GM19023 (cell line): ENCODE measurements around the gene ACTN4.

Experiments used
- ATAC-seq: cut with Tn5 transposase; IDR thresholded peaks from one replicate; pipeline ENCODE4 v1.9.1; 2021; ENCODE audit warnings: mild to moderate bottlenecking, moderate library complexity; ENCODE audit not compliant: unreplicated experiment

Gene ACTN4

DNA sequence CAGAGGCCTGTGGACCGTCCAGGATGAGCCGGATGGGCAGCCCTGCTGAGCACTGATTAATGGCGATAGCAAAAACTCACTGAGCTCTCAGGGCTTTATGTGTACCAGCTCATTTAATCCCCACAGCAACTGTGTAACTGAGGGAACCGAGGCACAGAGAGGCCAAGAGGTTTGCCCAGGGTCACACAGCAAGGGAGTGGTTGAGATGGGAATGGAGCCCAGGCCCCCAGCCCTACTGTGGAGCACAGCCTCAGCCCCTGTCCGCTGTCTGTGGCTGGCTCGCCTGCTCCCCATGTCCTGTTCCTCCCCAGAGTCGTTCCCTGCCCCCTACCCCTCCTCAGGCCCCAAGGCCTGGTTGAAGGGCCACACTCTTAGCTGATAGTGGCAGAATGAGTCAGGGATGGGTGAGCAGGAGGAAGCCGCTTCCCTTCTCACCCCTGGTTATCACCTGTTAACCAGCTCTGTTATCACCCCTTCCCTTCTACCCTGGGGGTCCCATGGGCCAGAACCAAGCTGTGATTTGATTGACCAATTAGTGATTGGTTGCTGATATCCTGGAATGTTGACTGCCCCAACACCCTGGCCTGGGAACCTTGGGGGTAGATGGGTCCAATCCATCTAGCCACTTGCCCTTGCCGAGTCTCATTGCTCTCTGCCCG, 75.6 kb downstream of the ACTN4 start:
- no peak for ATAC-seq

- no peak for ATAC-seq
These were observed 76.1 kb downstream of the ACTN4 start for GRCh38 chr19:38723606-38723965.

- ATAC-seq, result no peak
These were observed 76.8 kb downstream of the ACTN4 start for GRCh38 chr19:38723990-38724854.

- ATAC-seq, result no peak
These were observed 78.2 kb downstream of the ACTN4 start for GRCh38 chr19:38725469-38726283.

GRCh38 chr19:38726284-38726673, 78.8 kb downstream of the ACTN4 start:
- no peak for ATAC-seq

DNA sequence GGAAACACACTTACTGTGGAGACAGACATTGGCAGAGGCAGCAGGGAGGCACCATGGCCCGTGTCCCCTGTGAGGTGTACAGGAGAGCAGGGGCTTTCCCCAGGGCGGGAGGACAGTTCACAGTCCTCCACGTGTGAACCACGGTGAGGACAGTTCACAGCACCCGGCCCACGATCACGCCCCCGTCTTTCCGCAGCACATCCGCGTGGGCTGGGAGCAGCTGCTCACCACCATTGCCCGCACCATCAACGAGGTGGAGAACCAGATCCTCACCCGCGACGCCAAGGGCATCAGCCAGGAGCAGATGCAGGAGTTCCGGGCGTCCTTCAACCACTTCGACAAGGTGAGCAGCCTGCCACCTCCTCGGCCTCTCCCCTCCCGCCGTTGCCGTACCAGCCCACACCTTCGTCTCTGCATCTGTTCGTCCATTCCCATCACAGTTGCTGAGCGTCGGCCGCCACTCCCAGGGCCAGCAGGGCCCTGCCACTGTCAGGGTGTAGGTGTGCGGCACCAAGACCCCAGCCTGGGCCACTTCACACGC, 79.4 kb downstream of the ACTN4 start:
- ATAC-seq, result no peak

GRCh38 chr19:38727306-38727867, 79.9 kb downstream of the ACTN4 start:
- ATAC-seq, result no peak

GRCh38 chr19:38727868-38728660, 80.6 kb downstream of the ACTN4 start:
- no peak for ATAC-seq

- no peak for ATAC-seq
These were observed 81.5 kb downstream of the ACTN4 start for GRCh38 chr19:38728752-38729541.

DNA sequence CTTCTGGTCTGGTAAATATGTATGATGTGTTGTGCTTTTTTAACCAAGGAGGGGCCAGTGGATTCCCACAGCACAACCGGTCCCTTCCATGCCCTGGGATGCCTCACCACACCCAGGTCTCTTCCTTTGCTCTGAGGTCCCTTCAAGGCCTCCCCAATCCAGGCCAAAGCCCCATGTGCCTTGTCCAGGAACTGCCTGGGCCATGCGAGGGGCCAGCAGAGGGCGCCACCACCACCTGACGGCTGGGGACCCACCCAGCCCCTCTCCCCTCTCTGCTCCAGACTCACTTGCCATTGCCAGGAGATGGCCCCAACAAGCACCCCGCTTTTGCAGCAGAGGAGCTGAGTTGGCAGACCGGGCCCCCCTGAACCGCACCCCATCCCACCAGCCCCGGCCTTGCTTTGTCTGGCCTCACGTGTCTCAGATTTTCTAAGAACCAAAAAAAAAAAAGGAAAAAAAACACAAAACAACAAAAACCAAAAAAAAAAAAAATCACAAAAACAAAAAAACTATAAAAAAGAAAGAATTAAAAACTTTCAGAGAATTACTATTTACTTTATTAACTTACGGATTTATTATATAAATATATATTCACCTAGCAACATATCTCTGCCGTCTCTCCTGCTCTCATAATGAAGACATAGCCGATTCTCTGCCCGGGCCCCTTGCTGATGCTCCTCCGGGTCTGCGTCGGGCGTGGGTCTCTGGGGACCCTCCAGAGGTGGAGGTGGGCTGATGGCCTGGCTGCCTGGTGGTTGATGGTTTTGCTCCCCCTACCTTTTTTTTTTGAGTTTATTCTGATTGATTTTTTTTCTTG, 82.4 kb downstream of the ACTN4 start:
- ATAC-seq, result no peak

DNA sequence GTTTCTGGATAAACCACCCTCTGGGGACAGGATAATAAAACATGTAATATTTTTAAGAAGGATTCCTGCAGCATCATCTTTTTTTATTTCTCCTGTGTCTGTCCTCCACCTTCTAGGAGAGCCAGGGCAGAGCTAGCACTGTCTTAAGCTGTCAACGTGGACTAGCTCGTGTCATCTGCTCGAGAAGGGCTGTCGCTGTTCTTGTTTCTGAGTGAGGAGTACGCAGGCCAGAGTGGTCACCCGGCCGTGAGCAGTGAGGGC, 83.0 kb downstream of the ACTN4 start:
- ATAC-seq, result no peak

DNA sequence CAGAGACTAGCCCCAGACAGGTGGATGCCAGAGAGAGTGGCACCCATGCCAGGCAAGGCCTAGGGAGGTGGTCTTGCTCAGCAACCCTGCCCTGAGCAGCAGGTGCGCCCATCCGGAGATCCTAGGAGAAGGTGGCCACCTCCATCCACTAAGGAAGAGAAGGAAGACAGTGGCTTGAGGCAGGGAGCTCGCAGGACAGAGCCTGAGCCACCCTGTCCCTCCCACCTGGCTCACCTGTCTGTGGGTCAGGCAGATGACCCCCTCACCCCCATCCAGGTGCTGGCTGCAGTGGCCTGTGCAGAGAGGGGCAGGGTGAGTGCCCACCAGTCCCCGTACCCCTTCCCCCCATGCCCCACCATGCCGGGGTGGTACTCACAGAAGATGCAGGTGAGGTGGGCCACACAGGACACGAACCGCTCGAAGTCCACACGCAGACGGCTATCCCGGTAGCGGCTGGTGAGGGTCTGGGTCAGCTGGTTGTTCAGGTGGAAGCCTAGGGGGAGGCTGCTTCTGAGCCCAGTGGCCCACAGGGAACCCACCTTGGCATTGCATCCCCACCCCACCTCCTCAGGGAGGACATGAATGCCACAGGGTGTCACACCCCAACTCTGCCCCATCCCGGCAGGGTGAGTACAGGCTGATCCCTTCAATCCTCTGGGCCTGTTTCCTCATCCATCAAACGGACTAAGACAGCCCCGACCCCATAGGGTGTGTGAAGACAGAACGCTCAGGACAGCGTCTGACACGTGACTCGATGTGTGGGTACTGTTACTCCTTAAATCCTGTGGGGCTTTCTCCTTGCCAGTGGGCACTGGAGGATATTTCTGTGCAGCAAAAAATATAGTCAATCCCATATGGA, 83.5 kb downstream of the ACTN4 start:
- no peak for ATAC-seq

DNA sequence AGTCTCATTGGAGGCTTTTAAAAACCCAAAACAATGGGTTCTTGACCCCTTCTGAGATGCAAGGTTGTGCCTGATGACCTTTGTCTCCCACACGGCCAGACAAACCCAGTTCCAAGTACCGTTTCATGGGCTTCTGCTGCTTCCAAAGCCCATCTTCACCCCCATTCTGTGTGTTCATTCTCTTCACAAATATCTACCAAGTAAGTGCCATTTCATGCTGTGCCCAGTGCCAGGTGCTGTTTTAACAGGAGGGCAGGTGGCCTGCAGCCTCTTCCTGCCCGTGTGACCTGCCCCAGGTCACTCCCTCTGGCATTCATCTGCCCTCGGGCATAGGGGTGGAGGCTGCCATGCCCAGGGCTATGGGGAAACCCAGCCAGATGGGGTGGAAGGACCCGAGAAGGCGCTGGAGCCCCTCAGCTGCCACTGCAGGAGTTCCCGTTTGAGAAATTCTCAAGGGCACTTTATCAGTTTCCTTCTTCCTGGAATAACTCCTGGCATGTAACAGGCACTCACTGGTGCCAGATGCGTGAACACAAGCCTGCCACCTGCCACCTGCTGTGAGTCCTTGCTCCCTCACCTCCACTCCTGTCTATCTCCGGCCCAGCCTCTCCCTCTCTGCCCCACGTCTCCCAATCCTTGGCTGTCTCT, 84.3 kb downstream of the ACTN4 start:
- ATAC-seq, result no peak

DNA sequence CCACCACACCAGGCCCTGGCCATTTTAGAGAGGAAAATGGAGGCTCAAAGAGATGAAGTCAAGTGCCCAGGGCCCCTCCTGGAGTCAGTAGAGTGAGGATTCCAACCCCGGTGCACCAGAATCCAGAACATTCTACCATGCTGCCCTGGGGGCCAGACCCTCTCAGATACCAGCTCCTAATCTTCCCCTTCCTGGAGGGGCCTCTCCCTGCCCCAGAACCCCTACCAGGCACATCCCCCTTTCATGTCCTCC, 85.7 kb downstream of the ACTN4 start:
- ATAC-seq, result no peak

- ATAC-seq, result no peak
These were observed 86.2 kb downstream of the ACTN4 start for GRCh38 chr19:38733493-38734175.

- no peak for ATAC-seq
These were observed 86.7 kb downstream of the ACTN4 start for GRCh38 chr19:38734176-38734425.

DNA sequence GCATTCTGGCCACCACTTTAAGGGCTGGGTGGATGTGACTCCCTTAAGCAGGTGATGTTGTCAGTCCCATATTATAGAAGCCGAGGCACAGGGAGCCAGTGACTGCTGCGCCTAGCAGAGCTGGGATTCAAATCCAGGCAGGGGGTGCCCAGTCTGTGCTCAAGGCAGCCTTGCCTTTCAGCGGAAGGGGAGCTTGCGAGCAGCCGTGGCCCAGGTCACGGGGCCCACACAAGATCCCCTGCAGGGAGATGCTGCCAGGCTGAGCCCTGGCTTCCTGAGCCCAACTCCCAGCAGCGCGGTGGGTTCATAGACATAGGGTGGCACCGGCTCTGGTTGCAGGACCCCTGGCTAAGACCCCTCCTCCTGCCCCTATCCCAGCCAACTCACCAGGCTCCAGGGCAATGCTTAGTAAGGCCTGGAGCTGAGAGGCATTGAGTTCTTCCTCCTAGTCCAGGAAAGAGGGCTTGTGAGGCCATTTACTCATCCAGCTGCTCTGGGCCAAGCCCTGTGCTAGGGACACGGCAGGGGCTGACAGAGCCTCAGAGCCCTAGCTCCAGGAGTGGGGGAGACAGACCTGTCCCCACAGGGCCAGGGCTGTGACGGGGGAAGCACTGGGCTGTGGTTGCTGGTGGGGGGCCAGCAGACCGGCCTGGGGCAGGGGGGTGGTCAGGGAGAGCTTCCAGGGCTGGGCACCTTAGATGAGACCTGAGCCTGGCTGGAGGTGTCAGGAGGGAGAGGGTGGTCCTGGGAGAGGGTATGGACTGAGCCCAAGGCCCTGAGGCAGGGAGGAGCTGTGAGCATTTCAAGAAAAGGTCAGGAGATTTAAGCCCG, 87.2 kb downstream of the ACTN4 start:
- ATAC-seq, result no peak
